K562 (cell line): ENCODE results near the gene ZNF124. TPM values are rescaled to one million over a fixed set of nuclear protein-coding genes. Genes with fewer than 3 reads are reported as not detected.
A peak's percentile ranks its signal among the peaks of the same experiment; 100 is the strongest.

Experiments
- BCOR ChIP-seq: fragments of 450-650 bp; IDR thresholded peaks from 2 replicates; pipeline ENCODE4 v1.6.1; 2016
- CEBPG ChIP-seq, 3 experiments: fragments of 200-800 bp in 1 of 3; sonication (Bioruptor generic) in 1 of 3; sonication (generic) in 1 of 3; formaldehyde crosslinking in 1 of 3; IDR thresholded peaks in 2 of 3; conservative IDR thresholded peaks in 1 of 3; 2 replicates each; pipeline versions ENCODE4 v1.6.1 to v1.8.0; 2016 to 2022; ENCODE audit warnings: missing compliant biosample characterization in 2 of 3, missing genetic modification characterization in 2 of 3, mild to moderate bottlenecking in 1 of 3, missing genetic modification reagents in 1 of 3
- NFE2 ChIP-seq: IDR thresholded peaks from 2 replicates; pipeline ENCODE4 v1.6.1; 2014; ENCODE audit warnings: antibody characterized with exemption, low read depth
- RBM34 ChIP-seq: fragments of 200-400 bp; formaldehyde crosslinking; IDR thresholded peaks from 2 replicates; pipeline ENCODE4 v1.6.1; 2018; ENCODE audit warnings: low read length, borderline replicate concordance; ENCODE audit not compliant: insufficient read depth
- TEAD4 ChIP-seq, 2 experiments: sonication (generic) in 1 of 2; formaldehyde crosslinking in 1 of 2; IDR thresholded peaks; 2 replicates each; pipeline versions ENCODE4 v1.6.1 to v1.8.0; 2012 to 2022; ENCODE audit warnings: borderline replicate concordance in 1 of 2, inconsistent platforms in 1 of 2, low read length in 1 of 2, mild to moderate bottlenecking in 1 of 2, missing genetic modification reagents in 1 of 2
- TOE1 ChIP-seq, 2 experiments: fragments of 450-650 bp in 1 of 2; sonication (generic) in 1 of 2; formaldehyde crosslinking in 1 of 2; IDR thresholded peaks; 2 replicates each; pipeline versions ENCODE4 v1.7.1 to v1.8.0; 2016 to 2022; ENCODE audit warnings: borderline replicate concordance in 2 of 2, mild to moderate bottlenecking in 2 of 2, antibody characterized with exemption in 1 of 2, inconsistent platforms in 1 of 2, low read depth in 1 of 2, missing genetic modification reagents in 1 of 2, moderate library complexity in 1 of 2
- ZNF589 ChIP-seq: fragments of 200-800 bp; sonication (Bioruptor generic); IDR thresholded peaks from 2 replicates; pipeline ENCODE4 v1.6.1; 2016; ENCODE audit warnings: low read depth, missing genetic modification characterization, missing compliant biosample characterization
- polyA plus RNA-seq, 8 experiments: library from polyadenylated mRNA; depleted of rRNA in 4 of 8; stranded (reverse) in 5 of 8; unstranded in 3 of 8; fragments of >200 nt; fragmentation: Nextera tagmentation in 2 of 8; fragmentation: Illumina TruSeq in 1 of 8; extraction: Ambion mirVana in 2 of 8; extraction: Trizol in 1 of 8; gene quantifications; 2 replicates each; pipeline versions ENCODE4 v1.2.1 to v1.2.3, GENCODE V29; 2011 to 2014; ENCODE audit warnings: inconsistent platforms in 1 of 8, missing spikeins in 1 of 8
- total RNA-seq, 7 experiments: library from RNA; depleted of rRNA in 6 of 7; stranded (reverse); fragments of >200 nt in 6 of 7; fragmentation: Illumina TruSeq in 2 of 7; extraction: Trizol in 2 of 7; gene quantifications; 2 replicates each; pipeline versions ENCODE4 v1.2.1 to v1.2.3, GENCODE V29; 2011 to 2021; ENCODE audit warnings: low replicate concordance in 1 of 7
- TF ChIP-seq, protein P1 (sequence below), 2 experiments: fragments of 150-350 bp in 1 of 2; IDR thresholded peaks; 2 replicates each; pipeline ENCODE4 v1.6.1; 2012 to 2016; ENCODE audit warnings: low read depth in 2 of 2, low read length in 2 of 2, mild to moderate bottlenecking in 1 of 2, moderate library complexity in 1 of 2
- TF ChIP-seq, protein P2 (sequence below), 2 experiments: fragments of 450-650 bp in 1 of 2; IDR thresholded peaks; 2 replicates each; pipeline ENCODE4 v1.6.1; 2011 to 2017; ENCODE audit warnings: low read depth in 2 of 2, antibody characterized with exemption in 1 of 2, borderline replicate concordance in 1 of 2, low read length in 1 of 2, mild to moderate bottlenecking in 1 of 2, mixed read lengths in 1 of 2; ENCODE audit not compliant: control insufficient read depth in 1 of 2
- TF ChIP-seq, protein P3 (sequence below): fragments of 450-650 bp; IDR thresholded peaks from 2 replicates; pipeline ENCODE4 v1.6.1; 2016; ENCODE audit warnings: borderline replicate concordance
- TF ChIP-seq, protein P4 (sequence below): fragments of 450-650 bp; IDR thresholded peaks from 2 replicates; pipeline ENCODE4 v1.6.1; 2016; ENCODE audit warnings: antibody characterized with exemption

Gene ZNF124
- total and polyA plus RNA-seq, 9 of the 15 experiments (the other 6 are each of a cell fraction or from before 2014, with no cell fraction given): 7.6 to 71.5 (median 20.2) TPM

DNA sequence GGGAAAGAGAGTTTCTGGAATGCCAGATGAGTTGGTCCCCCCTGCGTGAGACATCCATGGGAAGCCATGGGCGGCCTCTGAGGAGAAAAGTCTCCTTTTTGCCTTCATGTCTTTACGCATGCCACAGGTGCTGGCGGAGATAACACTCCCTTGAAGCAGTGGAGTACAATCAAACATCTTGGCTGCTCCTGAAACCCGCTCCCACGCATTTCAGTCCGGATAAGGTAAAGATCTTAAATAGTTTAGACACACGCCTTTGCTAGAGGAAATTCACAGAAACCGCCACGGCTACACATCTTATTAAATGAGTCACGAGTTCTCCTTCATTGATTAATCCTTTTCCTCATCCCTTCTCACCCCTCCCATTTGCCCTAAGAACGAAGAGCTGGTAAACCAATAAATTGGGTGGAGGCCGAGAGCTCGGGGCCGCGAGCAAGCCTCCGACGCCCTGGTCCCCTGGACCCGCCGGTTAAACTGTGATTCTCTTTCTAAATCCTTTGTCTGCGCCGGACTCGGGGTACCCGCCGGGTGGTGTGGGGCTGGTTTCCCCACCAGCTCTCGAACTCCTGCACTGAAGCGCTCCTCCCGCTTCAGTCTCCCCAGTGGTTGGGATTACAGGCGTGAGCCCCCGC is 61.1 kb downstream of the ZNF124 start (continued):
- TF ChIP-seq, protein P1, sequence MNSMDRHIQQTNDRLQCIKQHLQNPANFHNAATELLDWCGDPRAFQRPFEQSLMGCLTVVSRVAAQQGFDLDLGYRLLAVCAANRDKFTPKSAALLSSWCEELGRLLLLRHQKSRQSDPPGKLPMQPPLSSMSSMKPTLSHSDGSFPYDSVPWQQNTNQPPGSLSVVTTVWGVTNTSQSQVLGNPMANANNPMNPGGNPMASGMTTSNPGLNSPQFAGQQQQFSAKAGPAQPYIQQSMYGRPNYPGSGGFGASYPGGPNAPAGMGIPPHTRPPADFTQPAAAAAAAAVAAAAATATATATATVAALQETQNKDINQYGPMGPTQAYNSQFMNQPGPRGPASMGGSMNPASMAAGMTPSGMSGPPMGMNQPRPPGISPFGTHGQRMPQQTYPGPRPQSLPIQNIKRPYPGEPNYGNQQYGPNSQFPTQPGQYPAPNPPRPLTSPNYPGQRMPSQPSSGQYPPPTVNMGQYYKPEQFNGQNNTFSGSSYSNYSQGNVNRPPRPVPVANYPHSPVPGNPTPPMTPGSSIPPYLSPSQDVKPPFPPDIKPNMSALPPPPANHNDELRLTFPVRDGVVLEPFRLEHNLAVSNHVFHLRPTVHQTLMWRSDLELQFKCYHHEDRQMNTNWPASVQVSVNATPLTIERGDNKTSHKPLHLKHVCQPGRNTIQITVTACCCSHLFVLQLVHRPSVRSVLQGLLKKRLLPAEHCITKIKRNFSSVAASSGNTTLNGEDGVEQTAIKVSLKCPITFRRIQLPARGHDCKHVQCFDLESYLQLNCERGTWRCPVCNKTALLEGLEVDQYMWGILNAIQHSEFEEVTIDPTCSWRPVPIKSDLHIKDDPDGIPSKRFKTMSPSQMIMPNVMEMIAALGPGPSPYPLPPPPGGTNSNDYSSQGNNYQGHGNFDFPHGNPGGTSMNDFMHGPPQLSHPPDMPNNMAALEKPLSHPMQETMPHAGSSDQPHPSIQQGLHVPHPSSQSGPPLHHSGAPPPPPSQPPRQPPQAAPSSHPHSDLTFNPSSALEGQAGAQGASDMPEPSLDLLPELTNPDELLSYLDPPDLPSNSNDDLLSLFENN (IDR thresholded peaks at IDR 0.05; ENCODE audit: low read depth in 2 of 2, low read length in 2 of 2): peak in 1 of 2 experiments; percentile 49; a peak in 1 of 4 replicates
- TF ChIP-seq TOE1 (IDR thresholded peaks at IDR 0.05; ENCODE audit: borderline replicate concordance) (peak; percentile 86), TOE1 (CRISPR knock-in tag; IDR thresholded peaks at IDR 0.05; ENCODE audit: borderline replicate concordance, low read depth) (no peak), BCOR (peak; percentile 91), CEBPG (CRISPR knock-in tag; IDR thresholded peaks at IDR 0.05) (0 out of 2 replicates have a peak, but pooled peaks have one; percentile 13), CEBPG (tag; conservative IDR thresholded peaks at IDR 0.05 in 1 of 2, IDR thresholded peaks at IDR 0.05 in 1 of 2) (no peak), TEAD4 (IDR thresholded peaks at IDR 0.05; ENCODE audit: low read length) (peak; percentile 95), TEAD4 (CRISPR knock-in tag; IDR thresholded peaks at IDR 0.05; ENCODE audit: borderline replicate concordance) (no peak), RBM34 (no peak), ZNF589 (0 out of 2 replicates have a peak, but pooled peaks have one; percentile 33), NFE2 (peak; percentile 51)
- TF ChIP-seq, protein P2, sequence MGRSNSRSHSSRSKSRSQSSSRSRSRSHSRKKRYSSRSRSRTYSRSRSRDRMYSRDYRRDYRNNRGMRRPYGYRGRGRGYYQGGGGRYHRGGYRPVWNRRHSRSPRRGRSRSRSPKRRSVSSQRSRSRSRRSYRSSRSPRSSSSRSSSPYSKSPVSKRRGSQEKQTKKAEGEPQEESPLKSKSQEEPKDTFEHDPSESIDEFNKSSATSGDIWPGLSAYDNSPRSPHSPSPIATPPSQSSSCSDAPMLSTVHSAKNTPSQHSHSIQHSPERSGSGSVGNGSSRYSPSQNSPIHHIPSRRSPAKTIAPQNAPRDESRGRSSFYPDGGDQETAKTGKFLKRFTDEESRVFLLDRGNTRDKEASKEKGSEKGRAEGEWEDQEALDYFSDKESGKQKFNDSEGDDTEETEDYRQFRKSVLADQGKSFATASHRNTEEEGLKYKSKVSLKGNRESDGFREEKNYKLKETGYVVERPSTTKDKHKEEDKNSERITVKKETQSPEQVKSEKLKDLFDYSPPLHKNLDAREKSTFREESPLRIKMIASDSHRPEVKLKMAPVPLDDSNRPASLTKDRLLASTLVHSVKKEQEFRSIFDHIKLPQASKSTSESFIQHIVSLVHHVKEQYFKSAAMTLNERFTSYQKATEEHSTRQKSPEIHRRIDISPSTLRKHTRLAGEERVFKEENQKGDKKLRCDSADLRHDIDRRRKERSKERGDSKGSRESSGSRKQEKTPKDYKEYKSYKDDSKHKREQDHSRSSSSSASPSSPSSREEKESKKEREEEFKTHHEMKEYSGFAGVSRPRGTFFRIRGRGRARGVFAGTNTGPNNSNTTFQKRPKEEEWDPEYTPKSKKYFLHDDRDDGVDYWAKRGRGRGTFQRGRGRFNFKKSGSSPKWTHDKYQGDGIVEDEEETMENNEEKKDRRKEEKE (IDR thresholded peaks at IDR 0.05; ENCODE audit: borderline replicate concordance in 1 of 2, control insufficient read depth in 1 of 2, low read depth in 2 of 2, low read length in 1 of 2): no peak
- TF ChIP-seq, protein P3, sequence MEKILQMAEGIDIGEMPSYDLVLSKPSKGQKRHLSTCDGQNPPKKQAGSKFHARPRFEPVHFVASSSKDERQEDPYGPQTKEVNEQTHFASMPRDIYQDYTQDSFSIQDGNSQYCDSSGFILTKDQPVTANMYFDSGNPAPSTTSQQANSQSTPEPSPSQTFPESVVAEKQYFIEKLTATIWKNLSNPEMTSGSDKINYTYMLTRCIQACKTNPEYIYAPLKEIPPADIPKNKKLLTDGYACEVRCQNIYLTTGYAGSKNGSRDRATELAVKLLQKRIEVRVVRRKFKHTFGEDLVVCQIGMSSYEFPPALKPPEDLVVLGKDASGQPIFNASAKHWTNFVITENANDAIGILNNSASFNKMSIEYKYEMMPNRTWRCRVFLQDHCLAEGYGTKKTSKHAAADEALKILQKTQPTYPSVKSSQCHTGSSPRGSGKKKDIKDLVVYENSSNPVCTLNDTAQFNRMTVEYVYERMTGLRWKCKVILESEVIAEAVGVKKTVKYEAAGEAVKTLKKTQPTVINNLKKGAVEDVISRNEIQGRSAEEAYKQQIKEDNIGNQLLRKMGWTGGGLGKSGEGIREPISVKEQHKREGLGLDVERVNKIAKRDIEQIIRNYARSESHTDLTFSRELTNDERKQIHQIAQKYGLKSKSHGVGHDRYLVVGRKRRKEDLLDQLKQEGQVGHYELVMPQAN: no peak
- TF ChIP-seq, protein P4, sequence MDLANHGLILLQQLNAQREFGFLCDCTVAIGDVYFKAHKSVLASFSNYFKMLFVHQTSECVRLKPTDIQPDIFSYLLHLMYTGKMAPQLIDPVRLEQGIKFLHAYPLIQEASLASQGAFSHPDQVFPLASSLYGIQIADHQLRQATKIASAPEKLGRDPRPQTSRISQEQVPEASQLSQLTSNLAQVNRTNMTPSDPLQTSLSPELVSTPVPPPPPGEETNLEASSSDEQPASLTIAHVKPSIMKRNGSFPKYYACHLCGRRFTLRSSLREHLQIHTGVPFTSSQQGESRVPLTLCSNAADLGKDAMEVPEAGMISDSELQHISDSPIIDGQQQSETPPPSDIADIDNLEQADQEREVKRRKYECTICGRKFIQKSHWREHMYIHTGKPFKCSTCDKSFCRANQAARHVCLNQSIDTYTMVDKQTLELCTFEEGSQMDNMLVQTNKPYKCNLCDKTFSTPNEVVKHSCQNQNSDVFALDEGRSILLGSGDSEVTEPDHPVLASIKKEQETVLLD: peak; percentile 75; the same call in 1 of the 2 replicates
